Mesodermal cell (in vitro differentiated cells): Measurements from ENCODE around the gene SCGB1C2.

Experiments used
- H3K27ac ChIP-seq: 2 replicates; pipeline ENCODE4 v1.7.0; 2013; ENCODE audit warnings: mild to moderate bottlenecking, low read depth, low read length, moderate library complexity; ENCODE audit not compliant: severe bottlenecking
- H3K36me3 ChIP-seq: 2 replicates; pipeline ENCODE4 v1.7.1; 2013; ENCODE audit warnings: mild to moderate bottlenecking, low read length, moderate library complexity; ENCODE audit not compliant: control insufficient read depth, insufficient read depth
- H3K4me1 ChIP-seq: one replicate; pipeline ENCODE4 v1.7.1; 2013; ENCODE audit warnings: mild to moderate bottlenecking, low read length; ENCODE audit not compliant: insufficient read depth, control insufficient read depth, poor library complexity, severe bottlenecking
- H3K4me3 ChIP-seq: 2 replicates; pipeline ENCODE4 v1.7.0; 2013; ENCODE audit warnings: low read length, control low read depth, mild to moderate bottlenecking; ENCODE audit not compliant: insufficient read depth, poor library complexity, severe bottlenecking; ENCODE audit errors: extremely low read depth
- H3K9me3 ChIP-seq: 2 replicates; pipeline ENCODE4 v1.7.1; 2013; ENCODE audit warnings: mild to moderate bottlenecking, low read length, moderate library complexity; ENCODE audit not compliant: control insufficient read depth
- WGBS, 2 experiments: methylation state at CpG; one replicate each; pipeline ENCODE4 v1.1.5; 2013; ENCODE audit warnings: missing lambda C conversion rate in 2 of 2; ENCODE audit not compliant: insufficient coverage in 2 of 2; 5-methylcytosine and 5-hydroxymethylcytosine counted together

Gene SCGB1C2

GRCh38 chr17:142876-143784 lies 5.8 kb downstream of the SCGB1C2 start:
- 77 to 78% methylated on average over 15 to 17 of the region's 23 CpGs for WGBS, 2 experiments
- no peaks in the 10 kb centered on the region for H3K9me3 ChIP-seq
- no peak overlapping the region for H3K27ac ChIP-seq
- no peaks in the 10 kb centered on the region for H3K36me3 ChIP-seq
- no peaks in the 10 kb centered on the region for H3K4me1 ChIP-seq
- no peak overlapping the region for H3K4me3 ChIP-seq

- no peak overlapping the region for H3K4me3 ChIP-seq
- H3K9me3 ChIP-seq, result no peaks in the 10 kb centered on the region
- no peaks in the 10 kb centered on the region for H3K4me1 ChIP-seq
- H3K36me3 ChIP-seq, result no peaks in the 10 kb centered on the region
- 5 to 6% methylated on average over 35 to 41 of the region's 44 CpGs for WGBS, 2 experiments
- H3K27ac ChIP-seq, result no peak overlapping the region
Measured at GRCh38 chr17:143785-144281, 6.5 kb downstream of the SCGB1C2 start.

GRCh38 chr17:144936-145670 lies 7.7 kb downstream of the SCGB1C2 start:
- Histone ChIP-seq H3K4me3 (no peak overlapping the region), H3K4me1 (no peaks in the 10 kb centered on the region), H3K9me3 (no peaks in the 10 kb centered on the region), H3K27ac (no peak overlapping the region), H3K36me3 (no peaks in the 10 kb centered on the region)
- 71% methylated on average over 6 of the region's 7 CpGs for WGBS, 2 experiments

GRCh38 chr17:145671-146541 lies 8.5 kb downstream of the SCGB1C2 start:
- H3K4me3 ChIP-seq, result no peak overlapping the region
- 85 to 92% methylated on average over 11 to 14 of the region's 16 CpGs for WGBS, 2 experiments
- no peaks in the 10 kb centered on the region for H3K4me1 ChIP-seq
- no peak overlapping the region for H3K27ac ChIP-seq
- H3K36me3 ChIP-seq, result no peaks in the 10 kb centered on the region
- H3K9me3 ChIP-seq, result no peaks in the 10 kb centered on the region

GRCh38 chr17:146546-146945 lies 9.2 kb downstream of the SCGB1C2 start:
- Histone ChIP-seq H3K9me3 (no peaks in the 10 kb centered on the region), H3K27ac (no peak overlapping the region), H3K4me1 (no peaks in the 10 kb centered on the region), H3K4me3 (no peak overlapping the region), H3K36me3 (no peaks in the 10 kb centered on the region)
- 81 to 84% methylated on average over 9 to 10 of the region's 10 CpGs for WGBS, 2 experiments

GRCh38 chr17:146983-147761 lies 9.8 kb downstream of the SCGB1C2 start:
- 91 to 98% methylated on average over 15 to 24 of the region's 27 CpGs for WGBS, 2 experiments
- H3K4me1 ChIP-seq, result no peaks in the 10 kb centered on the region
- H3K4me3 ChIP-seq, result no peak overlapping the region
- no peaks in the 10 kb centered on the region for H3K36me3 ChIP-seq
- H3K27ac ChIP-seq, result no peak overlapping the region
- H3K9me3 ChIP-seq, result no peaks in the 10 kb centered on the region

- no peak overlapping the region for H3K4me3 ChIP-seq
- H3K4me1 ChIP-seq, result no peaks in the 10 kb centered on the region
- H3K27ac ChIP-seq, result no peak overlapping the region
- H3K9me3 ChIP-seq, result no peaks in the 10 kb centered on the region
- no peaks in the 10 kb centered on the region for H3K36me3 ChIP-seq
- WGBS, 2 experiments, result 88 to 90% methylated on average over 16 to 17 of the region's 17 CpGs
Measured at GRCh38 chr17:147796-148740, 10.7 kb downstream of the SCGB1C2 start.

- no peaks in the 10 kb centered on the region for H3K9me3 ChIP-seq
- 72 to 81% methylated on average over 8 to 10 of the region's 11 CpGs for WGBS, 2 experiments
- H3K27ac ChIP-seq, result no peak overlapping the region
- H3K36me3 ChIP-seq, result no peaks in the 10 kb centered on the region
- no peak overlapping the region for H3K4me3 ChIP-seq
- H3K4me1 ChIP-seq, result no peaks in the 10 kb centered on the region
Measured at GRCh38 chr17:148757-149156, 11.4 kb downstream of the SCGB1C2 start.

GRCh38 chr17:149231-149630 lies 11.9 kb downstream of the SCGB1C2 start:
- no peaks in the 10 kb centered on the region for H3K4me1 ChIP-seq
- no peaks in the 10 kb centered on the region for H3K9me3 ChIP-seq
- WGBS, 2 experiments, result 77 to 84% methylated on average over 3 to 6 of the region's 7 CpGs
- no peak overlapping the region for H3K27ac ChIP-seq
- H3K36me3 ChIP-seq, result no peaks in the 10 kb centered on the region
- H3K4me3 ChIP-seq, result no peak overlapping the region
